HepG2 (cell line): ENCODE results near the gene PSMA7. TPM values are rescaled to one million over a fixed set of nuclear protein-coding genes. Genes with fewer than 3 reads are reported as not detected.

ENCODE experiments used
- ATAC-seq: fragments of 200-7000 bp; cut with Tn5 transposase; 3 replicates; pipeline ENCODE4 v1.9.1; 2020; ENCODE audit warnings: mild to moderate bottlenecking, moderate library complexity
- BruUV-seq: library from RNA; stranded (reverse); fragments of 400-500 nt; replicated peaks from 2 replicates; lab custom pipeline; 2021; lab: Mats Ljungman, UMichigan
- CTCF ChIA-PET: fragments of 300-600 bp; formaldehyde crosslinking; extraction: SDS; loops from one replicate; lab custom pipeline; 2021; ENCODE audit warnings: low total read pairs, inconsistent platforms, low intra/inter-chr PET ratio; lab: Yijun Ruan, JAX
- POLR2A ChIA-PET: fragments of 350-600 bp; sonication (Branson Sonifier 250); formaldehyde crosslinking; loops from one replicate; lab custom pipeline; 2020; ENCODE audit warnings: antibody characterized with exemption, inconsistent platforms; lab: Yijun Ruan, JAX
- DNase-seq: peaks from one replicate; pipeline ENCODE4 v3.0.0-alpha.2; 2015; ENCODE audit warnings: low spot score
- FAIRE-seq: peaks from 3 replicates; lab custom pipeline; 2011; peaks lifted over from hg19 to GRCh38; lab: Jason Lieb, UNC
- H2AFZ ChIP-seq: one replicate; pipeline ENCODE4 v1.6.1; 2011; ENCODE audit warnings: low read length, inconsistent platforms
- H3K27ac ChIP-seq: fragments of 300-600 bp; 3 replicates; pipeline ENCODE4 v1.8.0; 2011; ENCODE audit warnings: mixed run types, mild to moderate bottlenecking, mixed read lengths, low read length, inconsistent platforms; ENCODE audit not compliant: insufficient read depth; ENCODE audit errors: extremely low read length
- H3K27me3 ChIP-seq, 2 experiments: fragments of 200-600 bp in 1 of 2; 2 replicates in 1 of 2; 3 replicates in 1 of 2; pipeline versions ENCODE4 v1.6.0 to v1.8.0; 2011; ENCODE audit warnings: low read length in 2 of 2, mild to moderate bottlenecking in 2 of 2, moderate library complexity in 2 of 2, inconsistent platforms in 1 of 2; ENCODE audit not compliant: insufficient read depth in 2 of 2, control insufficient read depth in 1 of 2
- H3K36me3 ChIP-seq, 2 experiments: fragments of 200-600 bp in 1 of 2; replicated peaks in 1 of 2; 2 replicates in 1 of 2; 3 replicates in 1 of 2; pipeline versions ENCODE4 v1.5.1 to v1.8.0; 2011; ENCODE audit warnings: low read length in 2 of 2, inconsistent platforms in 1 of 2; ENCODE audit not compliant: insufficient read depth in 2 of 2, control insufficient read depth in 1 of 2
- H3K4me1 ChIP-seq: 2 replicates; pipeline ENCODE4 v1.5.1; 2012; ENCODE audit warnings: low read length, inconsistent platforms; ENCODE audit not compliant: insufficient read depth
- H3K4me2 ChIP-seq: 2 replicates; pipeline ENCODE4 v1.6.0; 2011; ENCODE audit warnings: low read depth, low read length, inconsistent platforms
- H3K4me3 ChIP-seq, 3 experiments: fragments of 200-600 bp in 1 of 3; sonication (generic), shearing (Covaris generic) in 1 of 3; replicated peaks in 1 of 3; 2 replicates each; pipeline ENCODE4 v1.5.1; 2011 to 2016; ENCODE audit warnings: low read length in 3 of 3, inconsistent platforms in 2 of 3, low read depth in 2 of 3, mild to moderate bottlenecking in 2 of 3, control low read depth in 1 of 3, mixed read lengths in 1 of 3; ENCODE audit not compliant: insufficient read depth in 1 of 3
- H3K79me2 ChIP-seq: one replicate; pipeline ENCODE4 v1.6.1; 2011; ENCODE audit warnings: low read length, inconsistent platforms; ENCODE audit not compliant: insufficient read depth
- H3K9ac ChIP-seq: 2 replicates; pipeline ENCODE4 v1.6.0; 2011; ENCODE audit warnings: mild to moderate bottlenecking, low read depth, low read length, inconsistent platforms; ENCODE audit not compliant: insufficient read depth
- H3K9me3 ChIP-seq: 2 replicates; pipeline ENCODE4 v1.5.1; 2012; ENCODE audit warnings: mild to moderate bottlenecking, low read length
- H4K20me1 ChIP-seq: 2 replicates; pipeline ENCODE4 v1.6.0; 2011; ENCODE audit warnings: inconsistent platforms, mild to moderate bottlenecking, low read length, moderate library complexity; ENCODE audit not compliant: insufficient read depth
- KLF11 ChIP-seq: IDR thresholded peaks from 2 replicates; pipeline ENCODE4 v1.6.1; 2016; ENCODE audit warnings: missing compliant biosample characterization
- MAFG ChIP-seq: sonication (generic); formaldehyde crosslinking; IDR thresholded peaks from 2 replicates; pipeline ENCODE4 v1.5.1; 2020; ENCODE audit warnings: mild to moderate bottlenecking, missing genetic modification reagents
- MTERF4 ChIP-seq: sonication (generic); formaldehyde crosslinking; IDR thresholded peaks from 2 replicates; pipeline ENCODE4 v1.8.0; 2023; ENCODE audit warnings: mild to moderate bottlenecking, missing genetic modification reagents
- POLR2A ChIP-seq, 2 experiments: IDR thresholded peaks; 2 replicates each; pipeline ENCODE4 v1.6.1; 2011; ENCODE audit warnings: low read depth in 2 of 2, low read length in 2 of 2, mild to moderate bottlenecking in 1 of 2, moderate library complexity in 1 of 2; ENCODE audit not compliant: insufficient read depth in 1 of 2
- TAF1 ChIP-seq: sonication (generic); formaldehyde crosslinking; IDR thresholded peaks from 2 replicates; pipeline ENCODE4 v1.4.0; 2020; ENCODE audit warnings: missing genetic modification reagents
- TBL1XR1 ChIP-seq: fragments of 150-350 bp; IDR thresholded peaks from 2 replicates; pipeline ENCODE4 v1.6.1; 2014; ENCODE audit warnings: borderline replicate concordance, low read length; ENCODE audit not compliant: partially characterized antibody
- ZFP36 ChIP-seq: fragments of 150-350 bp; IDR thresholded peaks from 2 replicates; pipeline ENCODE4 v1.6.1; 2018; ENCODE audit warnings: borderline replicate concordance, low read length, low read depth; ENCODE audit not compliant: partially characterized antibody
- ZSCAN5A ChIP-seq: sonication (generic); formaldehyde crosslinking; IDR thresholded peaks from 2 replicates; pipeline ENCODE4 v1.8.0; 2022; ENCODE audit warnings: mild to moderate bottlenecking, missing genetic modification reagents, borderline replicate concordance
- whole genome bisulfite sequencing: methylation state at CpG from one replicate; pipeline ENCODE4 v1.1.6; 2017; ENCODE audit warnings: low lambda C conversion rate; 5-methylcytosine and 5-hydroxymethylcytosine counted together
- in situ Hi-C: cut with HindIII; loops from 2 replicates; pipeline ENCODE4 v1.10.0; 2017; ENCODE audit warnings: low pct_unique_long_range_greater_than_20kb; ENCODE audit not compliant: extremely low pct_ligation_motif_present
- intact Hi-C: fragments of 100-400 bp; cut with micrococcal nuclease; formaldehyde crosslinking; loops from one replicate; pipeline ENCODE4 v1.10.0; 2022; ENCODE audit not compliant: unreplicated experiment
- polyA plus RNA-seq, 8 experiments: library from polyadenylated mRNA; depleted of rRNA in 3 of 8; stranded (reverse) in 7 of 8; unstranded in 1 of 8; fragments of >200 nt; fragmentation: Illumina TruSeq in 4 of 8; extraction: Trizol in 4 of 8; gene quantifications; 2 replicates each; pipeline versions ENCODE4 v1.2.1 to v1.2.3, GENCODE V29; 2011 to 2016; ENCODE audit warnings: low read depth in 4 of 8, missing spikeins in 1 of 8, mixed read lengths in 1 of 8; ENCODE audit not compliant: insufficient read depth in 1 of 8
- total RNA-seq, 5 experiments: library from RNA; depleted of rRNA; stranded (reverse); fragments of >200 nt; fragmentation: Illumina TruSeq; extraction: Trizol; gene quantifications; 2 replicates each; pipeline ENCODE4 v1.2.3, GENCODE V29; 2016; ENCODE audit warnings: low read depth in 1 of 5
- TF ChIP-seq, protein P1 (sequence below): sonication (generic); formaldehyde crosslinking; IDR thresholded peaks from 2 replicates; pipeline ENCODE4 v1.4.0; 2020; ENCODE audit warnings: missing genetic modification reagents
- TF ChIP-seq, protein P2 (sequence below): sonication (generic); formaldehyde crosslinking; IDR thresholded peaks from 2 replicates; pipeline ENCODE4 v1.9.0; 2022; ENCODE audit warnings: missing genetic modification reagents, mild to moderate bottlenecking, borderline replicate concordance
- TF ChIP-seq, protein P3 (sequence below): fragments of 450-650 bp; IDR thresholded peaks from 2 replicates; pipeline ENCODE4 v1.6.1; 2016

PSMA7 gene
- total and polyA plus RNA-seq, 2 of the 13 experiments (the other 11 are each of a cell fraction or from before 2014, with no cell fraction given): 531 to 631 TPM

DNA sequence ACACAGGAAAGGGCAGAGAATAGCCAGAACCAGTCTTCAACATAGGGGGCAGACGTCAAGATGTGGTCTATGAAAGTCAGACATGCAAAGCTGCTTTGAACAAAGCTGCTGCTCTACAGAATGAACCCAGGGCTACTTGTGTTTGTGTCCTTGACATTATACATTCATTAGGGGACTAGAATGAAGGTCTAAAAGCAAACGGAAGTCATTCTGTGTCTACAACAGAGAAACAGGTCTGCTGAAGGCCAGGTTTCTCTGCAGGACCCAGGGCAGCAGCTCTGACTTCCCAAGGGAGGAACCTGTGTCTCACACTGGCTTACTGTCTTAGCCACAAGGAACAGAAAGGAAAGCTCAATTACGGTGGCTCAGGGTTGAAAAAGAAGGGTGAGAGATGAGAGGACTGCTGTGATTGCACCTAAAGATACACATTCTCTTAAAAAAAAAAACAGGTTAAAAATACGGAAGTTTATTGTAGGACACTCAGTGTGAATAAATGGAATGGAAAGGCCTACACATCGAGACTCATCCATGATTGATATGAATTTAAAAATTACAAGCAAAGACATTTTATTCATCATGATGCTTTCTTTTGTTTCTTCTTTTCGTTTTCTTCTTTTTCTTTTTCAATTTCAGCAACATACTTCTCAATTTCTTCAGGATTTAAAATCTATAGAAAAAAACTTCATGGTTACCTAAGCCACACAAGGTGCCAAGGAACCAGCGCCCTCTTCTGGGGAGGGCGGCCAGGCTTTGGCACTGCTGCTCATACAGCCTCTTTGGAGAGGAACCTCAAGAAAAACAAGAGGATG lies 6.7 kb downstream of the PSMA7 start (continued):
- TF ChIP-seq, protein P1, sequence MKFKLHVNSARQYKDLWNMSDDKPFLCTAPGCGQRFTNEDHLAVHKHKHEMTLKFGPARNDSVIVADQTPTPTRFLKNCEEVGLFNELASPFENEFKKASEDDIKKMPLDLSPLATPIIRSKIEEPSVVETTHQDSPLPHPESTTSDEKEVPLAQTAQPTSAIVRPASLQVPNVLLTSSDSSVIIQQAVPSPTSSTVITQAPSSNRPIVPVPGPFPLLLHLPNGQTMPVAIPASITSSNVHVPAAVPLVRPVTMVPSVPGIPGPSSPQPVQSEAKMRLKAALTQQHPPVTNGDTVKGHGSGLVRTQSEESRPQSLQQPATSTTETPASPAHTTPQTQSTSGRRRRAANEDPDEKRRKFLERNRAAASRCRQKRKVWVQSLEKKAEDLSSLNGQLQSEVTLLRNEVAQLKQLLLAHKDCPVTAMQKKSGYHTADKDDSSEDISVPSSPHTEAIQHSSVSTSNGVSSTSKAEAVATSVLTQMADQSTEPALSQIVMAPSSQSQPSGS (CRISPR knock-in tag): peak; percentile 30; the same call in 1 of the 2 replicates
- TF ChIP-seq TAF1 (CRISPR knock-in tag): no peak

- H3K27me3 ChIP-seq: no peaks in the 10 kb centered on the region
- ChIA-PET POLR2A (interaction anchor here (1.2 to 7.8 kb wide), 8 partner anchors 9 to 125 kb away, joined by 4 to 86 read pairs (median 6); partner anchors contain the start of genes LSM14B and TAF4), CTCF (interaction anchor here (1.5 to 3.5 kb wide), 2 partner anchors 124 to 126 kb away, joined by 4 to 48 read pairs; no protein-coding TSS in a partner anchor)
- no TSS peak for BruUV-seq
- H3K27ac ChIP-seq: peak overlapping the region; percentile 53
- no peak overlapping the region for H3K4me3 ChIP-seq
- intact Hi-C loops: loop anchor here (2.0 to 5.0 kb wide), 2 partner anchors 13 to 68 kb away; partner anchors contain the start of genes LSM14B and TAF4
- H3K9me3 ChIP-seq: no peaks in the 10 kb centered on the region
- H3K4me2 ChIP-seq: no peak overlapping the region
- H3K36me3 ChIP-seq: peaks cover 65 to 92% of the 10 kb centered on the region in 2 experiments
- 88% methylated on average over 8 of the region's 8 CpGs for WGBS
- peaks cover 37% of the 10 kb centered on the region for H3K4me1 ChIP-seq
- in situ Hi-C loops: no loop called here
- FAIRE-seq (no peak), DNase-seq (no peak), ATAC-seq (no peak)
- no peak overlapping the region for H2AFZ ChIP-seq
- peaks cover 40% of the 10 kb centered on the region for H4K20me1 ChIP-seq
- no peak overlapping the region for H3K9ac ChIP-seq
- peaks cover 17% of the 10 kb centered on the region for H3K79me2 ChIP-seq
- TF ChIP-seq ZSCAN5A (CRISPR knock-in tag): no peak
- TF ChIP-seq, protein P2, sequence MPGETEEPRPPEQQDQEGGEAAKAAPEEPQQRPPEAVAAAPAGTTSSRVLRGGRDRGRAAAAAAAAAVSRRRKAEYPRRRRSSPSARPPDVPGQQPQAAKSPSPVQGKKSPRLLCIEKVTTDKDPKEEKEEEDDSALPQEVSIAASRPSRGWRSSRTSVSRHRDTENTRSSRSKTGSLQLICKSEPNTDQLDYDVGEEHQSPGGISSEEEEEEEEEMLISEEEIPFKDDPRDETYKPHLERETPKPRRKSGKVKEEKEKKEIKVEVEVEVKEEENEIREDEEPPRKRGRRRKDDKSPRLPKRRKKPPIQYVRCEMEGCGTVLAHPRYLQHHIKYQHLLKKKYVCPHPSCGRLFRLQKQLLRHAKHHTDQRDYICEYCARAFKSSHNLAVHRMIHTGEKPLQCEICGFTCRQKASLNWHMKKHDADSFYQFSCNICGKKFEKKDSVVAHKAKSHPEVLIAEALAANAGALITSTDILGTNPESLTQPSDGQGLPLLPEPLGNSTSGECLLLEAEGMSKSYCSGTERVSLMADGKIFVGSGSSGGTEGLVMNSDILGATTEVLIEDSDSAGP (CRISPR knock-in tag): 0 out of 2 replicates have a peak, but pooled peaks have one; percentile 35
- TF ChIP-seq MAFG (CRISPR knock-in tag): no peak
- TF ChIP-seq, protein P3, sequence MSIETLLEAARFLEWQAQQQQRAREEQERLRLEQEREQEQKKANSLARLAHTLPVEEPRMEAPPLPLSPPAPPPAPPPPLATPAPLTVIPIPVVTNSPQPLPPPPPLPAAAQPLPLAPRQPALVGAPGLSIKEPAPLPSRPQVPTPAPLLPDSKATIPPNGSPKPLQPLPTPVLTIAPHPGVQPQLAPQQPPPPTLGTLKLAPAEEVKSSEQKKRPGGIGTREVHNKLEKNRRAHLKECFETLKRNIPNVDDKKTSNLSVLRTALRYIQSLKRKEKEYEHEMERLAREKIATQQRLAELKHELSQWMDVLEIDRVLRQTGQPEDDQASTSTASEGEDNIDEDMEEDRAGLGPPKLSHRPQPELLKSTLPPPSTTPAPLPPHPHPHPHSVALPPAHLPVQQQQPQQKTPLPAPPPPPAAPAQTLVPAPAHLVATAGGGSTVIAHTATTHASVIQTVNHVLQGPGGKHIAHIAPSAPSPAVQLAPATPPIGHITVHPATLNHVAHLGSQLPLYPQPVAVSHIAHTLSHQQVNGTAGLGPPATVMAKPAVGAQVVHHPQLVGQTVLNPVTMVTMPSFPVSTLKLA: no peak
- TF ChIP-seq KLF11: peak; percentile 45; the same call in 1 of the 2 replicates
- TF ChIP-seq POLR2A (IDR thresholded peaks at IDR 0.05; ENCODE audit: insufficient read depth in 1 of 2, low read depth in 2 of 2, low read length in 2 of 2): peak; percentile 27 to 51; a peak in 3 of 4 replicates
- TF ChIP-seq ZFP36: no peak
- TF ChIP-seq MTERF4: no peak
- no peak for TF ChIP-seq TBL1XR1
These were observed 7.5 kb downstream of the PSMA7 start for GRCh38 chr20:62135573-62136266.
